HepG2 (cell line): Measurements from ENCODE around the gene CYP4F2. TPM values are rescaled to one million over a fixed set of nuclear protein-coding genes. Genes with fewer than 3 reads are reported as not detected.

Source experiments
- ARID5B ChIP-seq: IDR thresholded peaks from 2 replicates; pipeline ENCODE4 v1.4.0; 2020; ENCODE audit warnings: mild to moderate bottlenecking, missing genetic modification reagents
- CREB1 ChIP-seq, 2 experiments: fragments of 450-650 bp in 1 of 2; IDR thresholded peaks; 2 replicates each; pipeline ENCODE4 v1.6.1; 2016 to 2017; ENCODE audit warnings: control low read depth in 1 of 2, mild to moderate bottlenecking in 1 of 2, missing compliant biosample characterization in 1 of 2, missing genetic modification characterization in 1 of 2
- DMAP1 ChIP-seq: IDR thresholded peaks from 2 replicates; pipeline ENCODE4 v1.6.1; 2016
- EEA1 ChIP-seq: sonication (generic); formaldehyde crosslinking; IDR thresholded peaks from 2 replicates; pipeline ENCODE4 v1.5.1; 2020; ENCODE audit warnings: mild to moderate bottlenecking, missing genetic modification reagents, borderline replicate concordance
- FOXP1 ChIP-seq, 2 experiments: fragments of 450-650 bp in 1 of 2; IDR thresholded peaks; 2 replicates each; pipeline ENCODE4 v1.6.1; 2017 to 2018; ENCODE audit warnings: antibody characterized with exemption in 1 of 2
- MEF2D ChIP-seq: sonication (generic); formaldehyde crosslinking; IDR thresholded peaks from 2 replicates; pipeline ENCODE4 v1.5.1; 2020; ENCODE audit warnings: mild to moderate bottlenecking, missing genetic modification reagents
- MTF1 ChIP-seq: sonication (generic); formaldehyde crosslinking; IDR thresholded peaks from 2 replicates; pipeline ENCODE4 v1.5.0; 2020; ENCODE audit warnings: missing genetic modification reagents
- POGZ ChIP-seq: sonication (generic); formaldehyde crosslinking; IDR thresholded peaks from 2 replicates; pipeline ENCODE4 v1.4.0; 2020; ENCODE audit warnings: mild to moderate bottlenecking, missing genetic modification reagents
- RBM22 ChIP-seq: fragments of 200-400 bp; formaldehyde crosslinking; optimal IDR thresholded peaks from 2 replicates; pipeline ENCODE3; 2017; ENCODE audit warnings: mild to moderate bottlenecking, low read length, moderate library complexity
- ZBTB3 ChIP-seq: sonication (generic); formaldehyde crosslinking; IDR thresholded peaks from 2 replicates; pipeline ENCODE4 v1.4.0; 2020; ENCODE audit warnings: low read depth, mild to moderate bottlenecking, moderate library complexity, missing genetic modification reagents, borderline replicate concordance
- ZMAT3 ChIP-seq: sonication (generic); formaldehyde crosslinking; conservative IDR thresholded peaks from 2 replicates; pipeline ENCODE4 v1.7.0; 2021; ENCODE audit warnings: missing genetic modification reagents
- ZNF530 ChIP-seq: sonication (generic); formaldehyde crosslinking; IDR thresholded peaks from 2 replicates; pipeline ENCODE4 v1.5.0; 2020; ENCODE audit warnings: low read depth, mild to moderate bottlenecking, missing genetic modification reagents
- ZNF576 ChIP-seq: sonication (generic); formaldehyde crosslinking; IDR thresholded peaks from 2 replicates; pipeline ENCODE4 v1.4.0; 2020; ENCODE audit warnings: mild to moderate bottlenecking, missing genetic modification reagents
- ZNF616 ChIP-seq: sonication (generic); formaldehyde crosslinking; IDR thresholded peaks from 2 replicates; pipeline ENCODE4 v1.5.0; 2020; ENCODE audit warnings: low read depth, mild to moderate bottlenecking, missing genetic modification reagents
- ZNF629 ChIP-seq: sonication (generic); formaldehyde crosslinking; conservative IDR thresholded peaks from 2 replicates; pipeline ENCODE4 v1.5.0; 2020; ENCODE audit warnings: missing genetic modification reagents
- ZSCAN5A ChIP-seq: sonication (generic); formaldehyde crosslinking; IDR thresholded peaks from 2 replicates; pipeline ENCODE4 v1.8.0; 2022; ENCODE audit warnings: mild to moderate bottlenecking, missing genetic modification reagents, borderline replicate concordance
- polyA plus RNA-seq, 8 experiments: library from polyadenylated mRNA; depleted of rRNA in 3 of 8; stranded (reverse) in 7 of 8; unstranded in 1 of 8; fragments of >200 nt; fragmentation: Illumina TruSeq in 4 of 8; extraction: Trizol in 4 of 8; gene quantifications; 2 replicates each; pipeline versions ENCODE4 v1.2.1 to v1.2.3, GENCODE V29; 2011 to 2016; ENCODE audit warnings: low read depth in 4 of 8, missing spikeins in 1 of 8, mixed read lengths in 1 of 8; ENCODE audit not compliant: insufficient read depth in 1 of 8
- total RNA-seq, 5 experiments: library from RNA; depleted of rRNA; stranded (reverse); fragments of >200 nt; fragmentation: Illumina TruSeq; extraction: Trizol; gene quantifications; 2 replicates each; pipeline ENCODE4 v1.2.3, GENCODE V29; 2016; ENCODE audit warnings: low read depth in 1 of 5
- TF ChIP-seq, protein P1 (sequence below): sonication (generic); formaldehyde crosslinking; IDR thresholded peaks from 2 replicates; pipeline ENCODE4 v1.5.1; 2020; ENCODE audit warnings: missing genetic modification reagents, mild to moderate bottlenecking, borderline replicate concordance
- TF ChIP-seq, protein P2 (sequence below): sonication (generic); formaldehyde crosslinking; IDR thresholded peaks from 2 replicates; pipeline ENCODE4 v1.5.0; 2020; ENCODE audit warnings: mild to moderate bottlenecking, missing genetic modification reagents
- TF ChIP-seq, protein P3 (sequence below): sonication (generic); formaldehyde crosslinking; IDR thresholded peaks from 2 replicates; pipeline ENCODE4 v1.9.0; 2022; ENCODE audit warnings: low read depth, missing genetic modification reagents

Gene CYP4F2
- total and polyA plus RNA-seq, 2 of the 13 experiments (the other 11 are each of a cell fraction or from before 2014, with no cell fraction given), result 3.7 to 3.9 TPM

DNA sequence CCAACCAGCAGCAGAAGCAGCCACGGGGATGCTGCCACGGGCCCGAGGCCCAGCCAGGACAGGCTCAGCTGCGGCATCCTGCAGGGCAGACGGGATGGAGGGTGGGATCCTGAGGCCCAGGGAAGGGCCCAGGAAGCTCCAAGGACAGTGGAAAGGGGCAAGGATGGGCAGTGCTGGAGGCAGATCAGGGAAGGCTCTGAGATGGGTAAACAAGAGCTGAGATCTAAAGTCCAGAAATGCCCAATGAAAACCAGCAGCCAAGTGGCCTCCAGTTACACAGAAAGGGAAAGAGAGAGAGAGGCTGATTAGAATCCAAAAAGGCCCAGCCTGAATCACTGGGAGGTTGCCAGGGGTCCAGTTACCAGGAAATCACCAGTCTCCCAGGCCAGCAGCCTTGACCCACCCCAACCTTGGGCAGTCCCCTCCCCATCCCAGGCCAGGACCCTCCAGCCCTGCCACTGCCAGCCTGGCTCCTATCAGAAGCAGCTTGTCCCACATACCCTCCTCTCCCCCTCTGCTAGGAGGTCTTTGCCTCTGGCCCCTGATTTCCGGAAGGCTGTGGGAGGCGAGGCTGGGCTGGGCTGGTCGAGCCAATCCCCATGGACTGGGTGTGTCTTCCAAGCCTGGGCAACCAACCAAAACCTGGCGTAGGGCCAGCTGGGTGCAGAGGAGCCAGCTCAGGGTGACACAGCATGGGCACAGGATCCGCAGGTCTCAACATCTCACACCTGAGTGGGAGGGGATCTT is 36.6 kb upstream of the CYP4F2 start, which contains the start of gene CYP4F11 (continued):
- TF ChIP-seq ARID5B (CRISPR knock-in tag) (peak; percentile 23; the same call in 1 of the 2 replicates), ZBTB3 (CRISPR knock-in tag) (no peak), MEF2D (CRISPR knock-in tag) (0 out of 2 replicates have a peak, but pooled peaks have one; percentile 38), ZNF576 (no peak), ZMAT3 (no peak), ZNF530 (no peak), FOXP1 (IDR thresholded peaks at IDR 0.05) (no peak), FOXP1 (CRISPR knock-in tag; IDR thresholded peaks at IDR 0.05) (peak; percentile 52; the same call in 1 of the 2 replicates), POGZ (CRISPR knock-in tag) (no peak; the same call in 1 of the 2 replicates), ZNF629 (CRISPR knock-in tag) (no peak), CREB1 (IDR thresholded peaks at IDR 0.05) (no peak), CREB1 (CRISPR knock-in tag; IDR thresholded peaks at IDR 0.05) (no peak), ZSCAN5A (no peak), EEA1 (no peak), ZNF616 (no peak), RBM22 (no peak), DMAP1 (CRISPR knock-in tag) (peak; percentile 38; the same call in 1 of the 2 replicates), MTF1 (CRISPR knock-in tag) (no peak)
- TF ChIP-seq, protein P1, sequence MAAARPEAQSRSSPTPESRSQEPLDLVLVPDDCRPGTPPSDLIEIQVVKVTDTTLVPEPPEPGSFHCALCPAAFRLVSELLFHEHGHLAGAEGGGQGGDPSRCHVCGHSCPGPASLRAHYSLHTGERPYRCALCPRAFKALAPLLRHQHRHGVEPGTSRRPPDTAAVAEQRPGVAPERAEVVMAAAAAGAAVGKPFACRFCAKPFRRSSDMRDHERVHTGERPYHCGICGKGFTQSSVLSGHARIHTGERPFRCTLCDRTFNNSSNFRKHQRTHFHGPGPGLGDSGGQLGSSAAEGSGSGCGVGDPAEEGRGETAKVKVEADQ (CRISPR knock-in tag), result no peak
- TF ChIP-seq, protein P2, sequence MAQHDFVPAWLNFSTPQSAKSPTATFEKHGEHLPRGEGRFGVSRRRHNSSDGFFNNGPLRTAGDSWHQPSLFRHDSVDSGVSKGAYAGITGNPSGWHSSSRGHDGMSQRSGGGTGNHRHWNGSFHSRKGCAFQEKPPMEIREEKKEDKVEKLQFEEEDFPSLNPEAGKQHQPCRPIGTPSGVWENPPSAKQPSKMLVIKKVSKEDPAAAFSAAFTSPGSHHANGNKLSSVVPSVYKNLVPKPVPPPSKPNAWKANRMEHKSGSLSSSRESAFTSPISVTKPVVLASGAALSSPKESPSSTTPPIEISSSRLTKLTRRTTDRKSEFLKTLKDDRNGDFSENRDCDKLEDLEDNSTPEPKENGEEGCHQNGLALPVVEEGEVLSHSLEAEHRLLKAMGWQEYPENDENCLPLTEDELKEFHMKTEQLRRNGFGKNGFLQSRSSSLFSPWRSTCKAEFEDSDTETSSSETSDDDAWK (CRISPR knock-in tag), result no peak
- TF ChIP-seq, protein P3, sequence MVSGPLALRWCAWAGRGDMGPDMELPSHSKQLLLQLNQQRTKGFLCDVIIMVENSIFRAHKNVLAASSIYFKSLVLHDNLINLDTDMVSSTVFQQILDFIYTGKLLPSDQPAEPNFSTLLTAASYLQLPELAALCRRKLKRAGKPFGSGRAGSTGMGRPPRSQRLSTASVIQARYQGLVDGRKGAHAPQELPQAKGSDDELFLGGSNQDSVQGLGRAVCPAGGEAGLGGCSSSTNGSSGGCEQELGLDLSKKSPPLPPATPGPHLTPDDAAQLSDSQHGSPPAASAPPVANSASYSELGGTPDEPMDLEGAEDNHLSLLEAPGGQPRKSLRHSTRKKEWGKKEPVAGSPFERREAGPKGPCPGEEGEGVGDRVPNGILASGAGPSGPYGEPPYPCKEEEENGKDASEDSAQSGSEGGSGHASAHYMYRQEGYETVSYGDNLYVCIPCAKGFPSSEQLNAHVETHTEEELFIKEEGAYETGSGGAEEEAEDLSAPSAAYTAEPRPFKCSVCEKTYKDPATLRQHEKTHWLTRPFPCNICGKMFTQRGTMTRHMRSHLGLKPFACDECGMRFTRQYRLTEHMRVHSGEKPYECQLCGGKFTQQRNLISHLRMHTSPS (CRISPR knock-in tag), result peak; percentile 58
